KOPT-K1 (cell line): ENCODE measurements around the gene THSD7B.
"Not testable (repeated sequence)": the region's sequence is repeated elsewhere in the genome, so short reads cannot be mapped to it uniquely, and the experiment has no call there.

Experiments used
- H3K27ac ChIP-seq: fragments of 200-600 bp; sonication (generic); 2 replicates; pipeline ENCODE4 v1.5.1; 2016; ENCODE audit warnings: antibody characterized with exemption, mild to moderate bottlenecking, low read depth, low read length; ENCODE audit not compliant: poor library complexity, severe bottlenecking
- H3K36me3 ChIP-seq: fragments of 200-600 bp; sonication (generic); 2 replicates; pipeline ENCODE4 v1.5.1; 2017; ENCODE audit warnings: antibody characterized with exemption, mild to moderate bottlenecking, low read length, moderate library complexity; ENCODE audit not compliant: insufficient read depth
- H3K9me3 ChIP-seq: fragments of 200-600 bp; sonication (generic); 2 replicates; pipeline ENCODE4 v1.5.1; 2017; ENCODE audit warnings: antibody characterized with exemption, low read length, mild to moderate bottlenecking; ENCODE audit not compliant: insufficient read depth, poor library complexity, severe bottlenecking

Gene THSD7B

DNA sequence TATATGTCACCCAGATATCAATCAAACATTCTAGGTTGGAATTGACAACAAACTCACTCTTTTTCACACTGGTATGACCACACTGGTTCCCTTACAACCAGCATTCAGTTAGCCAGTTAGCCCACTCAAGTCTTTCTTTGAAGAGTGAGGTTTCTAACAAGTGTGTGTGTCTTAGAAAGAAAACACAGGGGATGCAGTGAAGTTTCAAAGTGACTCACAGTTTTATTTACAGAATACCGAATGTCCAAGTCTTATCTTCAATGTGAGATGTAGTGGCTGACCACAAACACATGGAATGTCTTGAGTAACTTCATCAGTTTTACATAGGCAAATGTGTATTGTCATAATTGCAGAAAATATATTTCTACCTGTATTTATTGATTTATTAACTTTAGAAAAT, 924.2 kb downstream of the THSD7B start:
- no peaks in the 10 kb centered on the region for H3K9me3 ChIP-seq

GRCh38 chr2:137693534-137693933, 928.2 kb downstream of the THSD7B start:
- Histone ChIP-seq H3K36me3 (no peaks in the 10 kb centered on the region), H3K27ac (no peak overlapping the region), H3K9me3 (no peaks in the 10 kb centered on the region)

More for the DNA sequence above, 924.2 kb downstream of the THSD7B start:
- H3K36me3 ChIP-seq = no peaks in the 10 kb centered on the region
- H3K27ac ChIP-seq = no peak overlapping the region

DNA sequence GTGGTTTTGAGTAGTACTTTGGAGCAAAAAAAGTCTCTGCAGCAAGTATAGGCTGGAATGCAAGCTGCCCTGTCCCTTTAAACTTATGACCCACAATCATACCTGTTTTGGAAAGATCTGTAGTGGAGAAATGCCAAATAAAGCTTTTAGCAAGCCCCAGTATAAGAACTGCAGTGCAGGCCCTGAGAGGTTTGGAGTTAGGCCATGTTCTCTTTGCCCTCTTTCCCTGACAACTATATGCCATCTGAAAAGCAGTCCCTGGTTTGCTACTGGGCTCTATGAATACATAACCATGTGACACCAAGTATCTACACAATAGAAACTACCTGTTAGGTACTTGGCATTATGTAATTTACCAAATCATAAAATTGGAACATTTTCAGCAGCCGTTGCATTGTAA, 931.6 kb downstream of the THSD7B start:
- no peaks in the 10 kb centered on the region for H3K9me3 ChIP-seq
- no peak overlapping the region for H3K27ac ChIP-seq
- no peaks in the 10 kb centered on the region for H3K36me3 ChIP-seq

DNA sequence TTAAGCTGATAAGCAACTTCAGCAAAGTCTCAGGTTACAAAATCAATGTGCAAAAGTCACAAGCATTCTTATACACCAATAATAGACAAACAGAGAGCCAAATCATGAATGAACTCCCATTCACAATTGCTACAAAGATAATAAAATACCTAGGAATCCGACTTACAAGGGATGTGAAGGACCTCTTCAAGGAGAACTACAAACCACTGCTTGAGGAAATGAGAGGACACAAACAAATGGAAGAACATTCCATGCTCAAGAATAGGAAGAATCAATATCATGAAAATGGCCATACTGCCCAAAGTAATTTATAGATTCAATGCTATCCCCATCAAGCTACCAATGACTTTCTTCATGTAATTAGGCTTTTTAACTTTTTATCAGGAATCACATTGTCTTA, 934.9 kb downstream of the THSD7B start:
- H3K36me3 ChIP-seq, H3K27ac ChIP-seq, H3K9me3 ChIP-seq: not testable (repeated sequence)

DNA sequence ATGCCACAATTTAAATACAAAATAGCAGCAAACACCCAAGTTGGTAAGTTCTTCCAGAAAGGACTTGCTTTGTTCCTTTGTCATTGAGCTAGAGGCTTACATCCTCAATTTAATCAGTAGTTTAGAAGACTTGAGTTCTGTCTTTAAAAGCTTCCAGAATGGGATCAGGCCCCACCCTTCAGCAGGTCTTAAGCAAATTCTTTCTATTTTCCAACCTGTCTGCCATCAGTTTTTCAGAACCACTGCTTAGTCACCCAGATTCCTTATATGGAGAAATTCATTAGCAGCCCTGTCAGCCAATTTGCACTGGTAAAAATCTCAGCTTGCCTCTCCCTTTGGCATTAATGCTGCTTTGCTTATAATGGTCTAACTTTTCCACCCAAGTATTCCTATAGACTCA, 935.3 kb downstream of the THSD7B start:
- Histone ChIP-seq H3K9me3 (no peaks in the 10 kb centered on the region), H3K27ac (no peak overlapping the region)

GRCh38 chr2:137705296-137705695, 940.0 kb downstream of the THSD7B start:
- H3K9me3 ChIP-seq = no peaks in the 10 kb centered on the region
- H3K27ac ChIP-seq = no peak overlapping the region
- H3K36me3 ChIP-seq = no peaks in the 10 kb centered on the region

More for the DNA sequence above, 935.3 kb downstream of the THSD7B start:
- no peaks in the 10 kb centered on the region for H3K36me3 ChIP-seq

- no peaks in the 10 kb centered on the region for H3K9me3 ChIP-seq
- H3K36me3 ChIP-seq = no peaks in the 10 kb centered on the region
- H3K27ac ChIP-seq = no peak overlapping the region
Measured at GRCh38 chr2:137706786-137707613, 941.7 kb downstream of the THSD7B start.

DNA sequence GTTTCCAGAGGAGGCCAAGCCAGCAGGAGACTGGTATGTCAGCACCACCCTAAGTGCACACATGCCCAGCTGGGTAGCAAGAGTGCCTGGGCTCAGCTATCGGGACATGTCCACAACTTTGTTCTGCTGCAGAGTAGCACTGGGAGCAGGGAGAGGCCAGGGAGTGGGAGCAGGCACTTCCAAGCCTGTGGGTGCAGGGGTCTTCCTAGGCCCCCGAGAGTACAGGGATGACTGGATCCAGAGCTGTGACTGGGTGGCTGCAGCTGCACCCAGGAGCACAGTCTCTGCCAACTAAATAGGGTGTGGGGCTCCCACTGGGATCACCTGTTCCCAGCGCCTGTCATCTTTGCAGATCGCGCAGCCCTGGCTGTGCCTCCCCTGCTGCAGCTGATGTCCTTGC, 943.0 kb downstream of the THSD7B start:
- no peak overlapping the region for H3K27ac ChIP-seq
- H3K9me3 ChIP-seq = no peaks in the 10 kb centered on the region
- H3K36me3 ChIP-seq = no peaks in the 10 kb centered on the region

- no peaks in the 10 kb centered on the region for H3K36me3 ChIP-seq
- no peaks in the 10 kb centered on the region for H3K9me3 ChIP-seq
- H3K27ac ChIP-seq = no peak overlapping the region
Measured at GRCh38 chr2:137715731-137716191, 950.4 kb downstream of the THSD7B start.

GRCh38 chr2:137718786-137719185, 953.4 kb downstream of the THSD7B start:
- no peak overlapping the region for H3K27ac ChIP-seq

GRCh38 chr2:137721733-137722132, 956.4 kb downstream of the THSD7B start:
- no peaks in the 10 kb centered on the region for H3K9me3 ChIP-seq
- no peak overlapping the region for H3K27ac ChIP-seq
- H3K36me3 ChIP-seq = no peaks in the 10 kb centered on the region

More at GRCh38 chr2:137718786-137719185, 953.4 kb downstream of the THSD7B start:
- no peaks in the 10 kb centered on the region for H3K9me3 ChIP-seq
- no peaks in the 10 kb centered on the region for H3K36me3 ChIP-seq

- H3K27ac ChIP-seq = no peak overlapping the region
- no peaks in the 10 kb centered on the region for H3K36me3 ChIP-seq
- H3K9me3 ChIP-seq = no peaks in the 10 kb centered on the region
Measured at GRCh38 chr2:137724912-137725311, 959.6 kb downstream of the THSD7B start.
